GM12801 (cell line): ENCODE data around the gene GLS.

Experiments used
- TF ChIP-seq, protein P1 (sequence below): IDR thresholded peaks from one replicate; pipeline ENCODE4 v1.5.1; 2011; ENCODE audit warnings: control low read depth; ENCODE audit not compliant: insufficient read length; ENCODE audit errors: extremely low read depth

Gene GLS

DNA sequence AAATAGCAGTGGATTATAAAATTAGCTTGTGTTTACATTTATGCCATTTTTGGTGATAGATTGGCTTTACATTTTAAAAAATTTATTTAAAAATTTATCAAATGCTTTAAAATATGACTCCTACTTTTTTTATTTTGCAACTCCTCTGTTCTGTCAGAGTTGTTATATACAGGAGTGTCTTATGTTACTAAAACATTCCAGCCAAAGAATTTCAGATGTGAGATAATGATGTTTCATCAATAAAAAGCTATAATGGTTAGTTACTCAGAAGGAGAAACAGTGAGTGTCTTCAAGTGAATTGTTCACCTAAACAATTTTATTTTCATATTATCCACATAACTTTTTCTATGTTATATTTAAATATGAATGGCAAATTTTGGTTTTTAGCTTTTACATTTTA is 52.7 kb downstream of the GLS start:
- TF ChIP-seq, protein P1, sequence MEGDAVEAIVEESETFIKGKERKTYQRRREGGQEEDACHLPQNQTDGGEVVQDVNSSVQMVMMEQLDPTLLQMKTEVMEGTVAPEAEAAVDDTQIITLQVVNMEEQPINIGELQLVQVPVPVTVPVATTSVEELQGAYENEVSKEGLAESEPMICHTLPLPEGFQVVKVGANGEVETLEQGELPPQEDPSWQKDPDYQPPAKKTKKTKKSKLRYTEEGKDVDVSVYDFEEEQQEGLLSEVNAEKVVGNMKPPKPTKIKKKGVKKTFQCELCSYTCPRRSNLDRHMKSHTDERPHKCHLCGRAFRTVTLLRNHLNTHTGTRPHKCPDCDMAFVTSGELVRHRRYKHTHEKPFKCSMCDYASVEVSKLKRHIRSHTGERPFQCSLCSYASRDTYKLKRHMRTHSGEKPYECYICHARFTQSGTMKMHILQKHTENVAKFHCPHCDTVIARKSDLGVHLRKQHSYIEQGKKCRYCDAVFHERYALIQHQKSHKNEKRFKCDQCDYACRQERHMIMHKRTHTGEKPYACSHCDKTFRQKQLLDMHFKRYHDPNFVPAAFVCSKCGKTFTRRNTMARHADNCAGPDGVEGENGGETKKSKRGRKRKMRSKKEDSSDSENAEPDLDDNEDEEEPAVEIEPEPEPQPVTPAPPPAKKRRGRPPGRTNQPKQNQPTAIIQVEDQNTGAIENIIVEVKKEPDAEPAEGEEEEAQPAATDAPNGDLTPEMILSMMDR, result no peak

DNA sequence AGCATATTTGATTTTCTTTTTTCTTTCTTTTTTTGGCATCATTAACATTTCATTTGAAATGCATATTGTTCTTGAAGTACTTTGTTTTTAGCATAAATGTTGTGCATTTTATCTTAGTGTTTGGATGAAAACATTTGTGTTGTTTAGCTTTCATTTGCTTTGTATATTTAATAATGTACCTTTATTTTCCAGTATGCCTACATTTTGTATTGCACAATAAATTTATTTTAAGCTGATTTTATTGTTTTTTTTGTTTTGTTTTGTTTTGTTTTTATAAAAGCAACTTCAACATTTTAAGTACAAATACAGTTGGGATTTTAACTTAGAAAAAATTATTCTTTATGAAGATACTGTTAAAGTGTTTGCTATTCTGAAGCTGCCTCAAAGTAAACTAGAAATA is 54.4 kb downstream of the GLS start:
- TF ChIP-seq, protein P1, result no peak

DNA sequence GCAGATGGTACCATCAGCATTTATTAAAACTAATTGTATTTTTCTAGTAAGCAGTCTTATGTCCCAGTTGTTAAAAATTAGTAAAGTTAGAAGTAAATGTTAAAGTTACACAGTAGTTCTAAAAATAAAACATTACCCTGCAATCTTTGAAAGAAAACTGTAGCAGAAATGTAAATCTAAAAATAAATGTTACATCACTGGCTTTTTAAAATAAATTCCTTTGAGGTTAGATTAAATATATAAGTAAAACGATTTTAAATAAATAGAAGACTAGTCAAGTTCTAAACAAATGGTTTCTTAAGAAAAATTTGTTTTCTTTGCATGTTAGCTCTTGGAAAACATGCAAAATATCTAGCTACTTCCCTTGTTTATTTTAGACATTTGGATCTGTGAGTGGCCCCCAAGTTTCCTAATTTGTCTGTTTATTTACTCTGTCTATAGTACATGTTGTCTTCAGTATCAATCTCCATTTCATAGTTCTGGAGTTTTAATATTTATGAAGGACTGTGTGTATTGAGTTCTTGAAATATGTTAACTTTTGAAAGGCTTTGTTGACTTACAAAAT is 58.2 kb downstream of the GLS start:
- TF ChIP-seq, protein P1, result no peak

DNA sequence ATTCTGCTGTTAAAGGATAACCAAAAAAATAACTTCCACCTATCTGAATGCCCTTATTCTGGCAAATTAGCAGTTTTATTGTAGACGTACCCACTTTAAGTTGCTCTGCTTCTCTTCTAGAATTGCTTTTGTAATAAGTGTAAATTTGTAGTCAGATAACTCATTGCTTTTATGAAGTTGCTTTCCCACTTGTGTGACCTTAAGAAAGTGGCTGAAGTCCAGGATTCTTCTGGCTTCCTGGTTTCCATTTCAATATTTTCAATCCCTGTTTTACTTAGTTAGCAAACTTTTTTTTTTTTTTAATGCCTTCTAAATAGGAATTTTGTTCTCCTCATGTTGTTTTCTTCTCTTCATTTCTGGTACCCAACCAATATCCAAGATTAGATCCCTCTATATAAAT is 59.8 kb downstream of the GLS start:
- TF ChIP-seq, protein P1, result no peak

DNA sequence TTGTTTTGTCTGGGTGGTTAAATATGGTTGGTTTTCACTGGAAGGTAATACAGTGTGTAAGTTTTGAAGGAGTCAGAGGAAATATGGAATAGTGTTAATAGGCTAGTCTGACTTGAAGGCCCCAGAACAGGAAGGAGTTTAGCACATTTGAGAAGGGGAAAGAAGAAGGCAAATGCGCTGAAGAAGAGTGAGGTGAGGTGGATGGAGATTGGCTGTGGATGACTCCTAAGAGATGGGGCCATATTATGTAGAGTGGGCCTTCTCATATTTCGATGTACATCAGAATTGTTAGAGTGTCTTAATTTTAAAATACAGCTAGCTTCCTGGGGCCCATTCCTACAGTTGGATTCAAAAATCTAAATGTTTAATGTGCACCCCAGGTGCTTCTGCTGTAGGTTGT is 61.0 kb downstream of the GLS start:
- TF ChIP-seq, protein P1, result no peak

DNA sequence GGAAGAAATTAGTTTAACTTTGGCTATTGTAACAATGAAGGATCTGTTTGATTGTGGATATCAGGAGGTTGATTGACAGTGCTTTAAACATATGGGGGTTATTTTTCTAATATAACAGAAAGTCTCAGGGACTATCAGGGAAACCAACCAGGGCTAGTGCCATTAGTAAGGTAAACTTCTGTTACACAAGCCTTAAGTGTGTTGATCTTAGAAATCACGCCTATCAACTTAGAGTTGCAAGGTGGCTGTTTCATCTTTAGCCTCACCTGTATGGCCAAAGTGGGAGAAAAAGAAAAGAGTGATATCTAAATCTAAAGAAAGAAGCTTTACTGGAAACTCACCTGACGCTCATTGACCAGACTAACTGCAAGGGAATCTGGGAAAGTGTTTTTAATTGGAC is 62.1 kb downstream of the GLS start:
- TF ChIP-seq, protein P1, result no peak

DNA sequence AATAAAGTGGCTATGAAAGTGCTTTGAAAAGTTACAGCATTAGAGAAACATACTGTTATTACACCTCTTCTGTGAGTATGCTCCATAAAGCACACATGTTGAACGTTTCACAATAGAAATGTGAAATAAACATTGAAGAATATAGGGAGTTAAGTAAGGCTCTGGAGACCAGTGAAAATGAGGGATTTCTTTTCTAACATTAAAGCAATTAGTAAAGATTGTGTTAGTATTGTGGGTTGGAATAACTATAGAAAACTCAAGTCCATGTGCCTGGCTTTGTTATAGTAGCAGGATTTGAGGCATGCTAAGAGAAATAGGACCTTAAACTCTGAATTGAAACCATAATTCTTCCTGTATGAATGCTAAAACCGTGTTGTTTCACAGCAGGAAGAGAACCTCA is 63.1 kb downstream of the GLS start:
- TF ChIP-seq, protein P1, result no peak
